Measurements from ENCODE around the gene IER5L. TPM values are rescaled to one million over a fixed set of nuclear protein-coding genes. Genes with fewer than 3 reads are reported as not detected.

IER5L gene
- total and polyA plus RNA-seq, 9 of the 15 experiments (the other 6 are each of a cell fraction or from before 2014, with no cell fraction given) = 0.14 to 11.9 (median 0.52) TPM

DNA sequence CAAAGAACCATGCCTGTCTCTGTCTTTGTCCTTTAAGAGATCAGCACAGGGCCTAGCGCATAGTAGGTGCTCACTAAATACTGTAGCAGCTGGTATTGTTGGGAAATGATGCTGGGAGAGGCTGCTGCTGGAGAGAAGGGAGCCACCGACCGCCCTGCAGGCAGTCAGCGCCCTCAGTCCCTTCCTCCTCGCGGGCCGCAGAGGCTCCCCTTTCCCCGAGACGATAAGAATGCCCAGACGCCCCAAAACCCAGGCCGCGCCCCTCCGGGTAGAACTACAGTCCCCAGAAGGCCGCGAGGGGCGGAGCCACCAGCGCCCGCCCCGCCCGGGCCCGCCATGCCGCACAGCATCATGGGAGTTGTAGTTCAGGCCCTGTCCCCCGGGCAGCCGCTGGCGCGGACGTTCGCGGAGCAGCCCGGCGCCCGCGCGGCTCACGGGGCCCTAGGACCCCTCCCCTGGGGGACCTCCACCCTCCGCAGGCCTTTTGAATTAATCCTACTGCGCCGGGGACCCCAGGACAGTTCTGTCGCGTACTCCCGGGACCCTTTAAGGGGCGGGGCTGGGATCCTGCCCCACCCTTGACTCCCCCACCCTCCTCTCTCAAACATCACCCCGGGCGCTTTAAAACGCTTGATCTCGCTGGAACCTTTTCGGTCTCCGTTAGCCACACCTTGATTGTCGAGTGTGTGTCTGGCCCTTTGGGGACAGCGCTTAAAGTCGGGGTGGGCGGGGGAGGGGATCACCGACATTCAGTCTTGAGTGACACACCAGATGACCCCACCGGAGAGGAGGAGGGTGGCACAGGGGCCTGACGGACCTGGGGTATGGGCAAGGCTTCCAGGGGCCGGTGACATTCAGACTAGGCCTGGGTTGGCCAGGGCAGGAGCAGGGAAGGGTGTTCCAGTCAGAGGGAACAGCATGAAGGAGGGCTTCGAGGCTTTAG, 24.8 kb upstream of the IER5L start (continued):
- TF ChIP-seq, protein P1, sequence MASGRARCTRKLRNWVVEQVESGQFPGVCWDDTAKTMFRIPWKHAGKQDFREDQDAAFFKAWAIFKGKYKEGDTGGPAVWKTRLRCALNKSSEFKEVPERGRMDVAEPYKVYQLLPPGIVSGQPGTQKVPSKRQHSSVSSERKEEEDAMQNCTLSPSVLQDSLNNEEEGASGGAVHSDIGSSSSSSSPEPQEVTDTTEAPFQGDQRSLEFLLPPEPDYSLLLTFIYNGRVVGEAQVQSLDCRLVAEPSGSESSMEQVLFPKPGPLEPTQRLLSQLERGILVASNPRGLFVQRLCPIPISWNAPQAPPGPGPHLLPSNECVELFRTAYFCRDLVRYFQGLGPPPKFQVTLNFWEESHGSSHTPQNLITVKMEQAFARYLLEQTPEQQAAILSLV (tag; IDR thresholded peaks at IDR 0.05) = no peak
- TF ChIP-seq HCFC1 (IDR thresholded peaks at IDR 0.05; ENCODE audit: low read depth, low read length) = peak; percentile 100
- 0 out of 2 replicates have a peak, but pooled peaks have one; percentile 51 for TF ChIP-seq KDM2B (CRISPR knock-in tag; IDR thresholded peaks at IDR 0.05)
- TF ChIP-seq SMAD2 (IDR thresholded peaks at IDR 0.05; ENCODE audit: low read depth, low read length) = no peak
- TF ChIP-seq, protein P2, sequence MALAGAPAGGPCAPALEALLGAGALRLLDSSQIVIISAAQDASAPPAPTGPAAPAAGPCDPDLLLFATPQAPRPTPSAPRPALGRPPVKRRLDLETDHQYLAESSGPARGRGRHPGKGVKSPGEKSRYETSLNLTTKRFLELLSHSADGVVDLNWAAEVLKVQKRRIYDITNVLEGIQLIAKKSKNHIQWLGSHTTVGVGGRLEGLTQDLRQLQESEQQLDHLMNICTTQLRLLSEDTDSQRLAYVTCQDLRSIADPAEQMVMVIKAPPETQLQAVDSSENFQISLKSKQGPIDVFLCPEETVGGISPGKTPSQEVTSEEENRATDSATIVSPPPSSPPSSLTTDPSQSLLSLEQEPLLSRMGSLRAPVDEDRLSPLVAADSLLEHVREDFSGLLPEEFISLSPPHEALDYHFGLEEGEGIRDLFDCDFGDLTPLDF (CRISPR knock-in tag; IDR thresholded peaks at IDR 0.05) = 0 out of 2 replicates have a peak, but pooled peaks have one; percentile 64
- peak in 1 of 2 experiments; percentile 47; a peak in 1 of 4 replicates for TF ChIP-seq KDM4B (IDR thresholded peaks at IDR 0.05; ENCODE audit: borderline replicate concordance in 2 of 2, low read depth in 1 of 2)
- TF ChIP-seq ZNF785 (CRISPR knock-in tag; IDR thresholded peaks at IDR 0.05) = no peak
- TF ChIP-seq CBFB (CRISPR knock-in tag; IDR thresholded peaks at IDR 0.05) = no peak
- TF ChIP-seq, protein P3, sequence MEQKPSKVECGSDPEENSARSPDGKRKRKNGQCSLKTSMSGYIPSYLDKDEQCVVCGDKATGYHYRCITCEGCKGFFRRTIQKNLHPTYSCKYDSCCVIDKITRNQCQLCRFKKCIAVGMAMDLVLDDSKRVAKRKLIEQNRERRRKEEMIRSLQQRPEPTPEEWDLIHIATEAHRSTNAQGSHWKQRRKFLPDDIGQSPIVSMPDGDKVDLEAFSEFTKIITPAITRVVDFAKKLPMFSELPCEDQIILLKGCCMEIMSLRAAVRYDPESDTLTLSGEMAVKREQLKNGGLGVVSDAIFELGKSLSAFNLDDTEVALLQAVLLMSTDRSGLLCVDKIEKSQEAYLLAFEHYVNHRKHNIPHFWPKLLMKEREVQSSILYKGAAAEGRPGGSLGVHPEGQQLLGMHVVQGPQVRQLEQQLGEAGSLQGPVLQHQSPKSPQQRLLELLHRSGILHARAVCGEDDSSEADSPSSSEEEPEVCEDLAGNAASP (IDR thresholded peaks at IDR 0.05) = no peak
- TF ChIP-seq, protein P4, sequence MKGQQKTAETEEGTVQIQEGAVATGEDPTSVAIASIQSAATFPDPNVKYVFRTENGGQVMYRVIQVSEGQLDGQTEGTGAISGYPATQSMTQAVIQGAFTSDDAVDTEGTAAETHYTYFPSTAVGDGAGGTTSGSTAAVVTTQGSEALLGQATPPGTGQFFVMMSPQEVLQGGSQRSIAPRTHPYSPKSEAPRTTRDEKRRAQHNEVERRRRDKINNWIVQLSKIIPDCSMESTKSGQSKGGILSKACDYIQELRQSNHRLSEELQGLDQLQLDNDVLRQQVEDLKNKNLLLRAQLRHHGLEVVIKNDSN (CRISPR knock-in tag; IDR thresholded peaks at IDR 0.05) = peak; percentile 35; the same call in 1 of the 2 replicates
- TF ChIP-seq SP1 (CRISPR knock-in tag; IDR thresholded peaks at IDR 0.05) = peak; percentile 96
- TF ChIP-seq, protein P5, sequence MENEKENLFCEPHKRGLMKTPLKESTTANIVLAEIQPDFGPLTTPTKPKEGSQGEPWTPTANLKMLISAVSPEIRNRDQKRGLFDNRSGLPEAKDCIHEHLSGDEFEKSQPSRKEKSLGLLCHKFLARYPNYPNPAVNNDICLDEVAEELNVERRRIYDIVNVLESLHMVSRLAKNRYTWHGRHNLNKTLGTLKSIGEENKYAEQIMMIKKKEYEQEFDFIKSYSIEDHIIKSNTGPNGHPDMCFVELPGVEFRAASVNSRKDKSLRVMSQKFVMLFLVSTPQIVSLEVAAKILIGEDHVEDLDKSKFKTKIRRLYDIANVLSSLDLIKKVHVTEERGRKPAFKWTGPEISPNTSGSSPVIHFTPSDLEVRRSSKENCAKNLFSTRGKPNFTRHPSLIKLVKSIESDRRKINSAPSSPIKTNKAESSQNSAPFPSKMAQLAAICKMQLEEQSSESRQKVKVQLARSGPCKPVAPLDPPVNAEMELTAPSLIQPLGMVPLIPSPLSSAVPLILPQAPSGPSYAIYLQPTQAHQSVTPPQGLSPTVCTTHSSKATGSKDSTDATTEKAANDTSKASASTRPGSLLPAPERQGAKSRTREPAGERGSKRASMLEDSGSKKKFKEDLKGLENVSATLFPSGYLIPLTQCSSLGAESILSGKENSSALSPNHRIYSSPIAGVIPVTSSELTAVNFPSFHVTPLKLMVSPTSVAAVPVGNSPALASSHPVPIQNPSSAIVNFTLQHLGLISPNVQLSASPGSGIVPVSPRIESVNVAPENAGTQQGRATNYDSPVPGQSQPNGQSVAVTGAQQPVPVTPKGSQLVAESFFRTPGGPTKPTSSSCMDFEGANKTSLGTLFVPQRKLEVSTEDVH (IDR thresholded peaks at IDR 0.05; ENCODE audit: low read depth, partially characterized antibody) = no peak
- no peak for TF ChIP-seq SREBF1 (IDR thresholded peaks at IDR 0.05; ENCODE audit: borderline replicate concordance, low read depth, low read length)
- no peak for TF ChIP-seq ETV6 (IDR thresholded peaks at IDR 0.05; ENCODE audit: borderline replicate concordance in 1 of 2, low read depth in 2 of 2, low read length in 1 of 2)
- no peak for TF ChIP-seq ETV6 (CRISPR knock-in tag; IDR thresholded peaks at IDR 0.05; ENCODE audit: borderline replicate concordance)
- TF ChIP-seq CHD2 (IDR thresholded peaks at IDR 0.05; ENCODE audit: low read depth, low read length) = no peak
- TF ChIP-seq, protein P6, sequence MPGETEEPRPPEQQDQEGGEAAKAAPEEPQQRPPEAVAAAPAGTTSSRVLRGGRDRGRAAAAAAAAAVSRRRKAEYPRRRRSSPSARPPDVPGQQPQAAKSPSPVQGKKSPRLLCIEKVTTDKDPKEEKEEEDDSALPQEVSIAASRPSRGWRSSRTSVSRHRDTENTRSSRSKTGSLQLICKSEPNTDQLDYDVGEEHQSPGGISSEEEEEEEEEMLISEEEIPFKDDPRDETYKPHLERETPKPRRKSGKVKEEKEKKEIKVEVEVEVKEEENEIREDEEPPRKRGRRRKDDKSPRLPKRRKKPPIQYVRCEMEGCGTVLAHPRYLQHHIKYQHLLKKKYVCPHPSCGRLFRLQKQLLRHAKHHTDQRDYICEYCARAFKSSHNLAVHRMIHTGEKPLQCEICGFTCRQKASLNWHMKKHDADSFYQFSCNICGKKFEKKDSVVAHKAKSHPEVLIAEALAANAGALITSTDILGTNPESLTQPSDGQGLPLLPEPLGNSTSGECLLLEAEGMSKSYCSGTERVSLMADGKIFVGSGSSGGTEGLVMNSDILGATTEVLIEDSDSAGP (CRISPR knock-in tag; IDR thresholded peaks at IDR 0.05) = peak; percentile 95

All from K562 (cell line).